Astrocyte (in vitro differentiated cells and primary cell): ENCODE results near the gene MGP. TPM values are rescaled to one million over a fixed set of nuclear protein-coding genes. Genes with fewer than 3 reads are reported as not detected.

Experiments used
- DNase-seq: peaks from one replicate; pipeline ENCODE4 v3.0.0-alpha.2; 2010; ENCODE audit warnings: low read depth
- FAIRE-seq: peaks from 2 replicates; lab custom pipeline; 2011; peaks lifted over from hg19 to GRCh38; lab: Jason Lieb, UNC
- H2AFZ ChIP-seq: 2 replicates; pipeline ENCODE4 v1.6.0; 2012; ENCODE audit warnings: low read depth, low read length, inconsistent platforms
- H3K27ac ChIP-seq: 2 replicates; pipeline ENCODE4 v1.5.1; 2011; ENCODE audit warnings: low read depth, low read length, inconsistent platforms
- H3K27me3 ChIP-seq: 2 replicates; pipeline ENCODE4 v1.6.0; 2011; ENCODE audit warnings: low read length, inconsistent platforms; ENCODE audit not compliant: insufficient read depth
- H3K36me3 ChIP-seq: 2 replicates; pipeline ENCODE4 v1.5.1; 2011; ENCODE audit warnings: low read length, inconsistent platforms; ENCODE audit not compliant: insufficient read depth
- H3K4me1 ChIP-seq: 2 replicates; pipeline ENCODE4 v1.5.1; 2011; ENCODE audit warnings: low read length, inconsistent platforms; ENCODE audit not compliant: insufficient read depth
- H3K4me2 ChIP-seq: 2 replicates; pipeline ENCODE4 v1.6.0; 2012; ENCODE audit warnings: low read length, inconsistent platforms
- H3K4me3 ChIP-seq: 2 replicates; pipeline ENCODE4 v1.5.1; 2011; ENCODE audit warnings: low read depth, mild to moderate bottlenecking, low read length, inconsistent platforms; ENCODE audit not compliant: insufficient read depth
- H3K79me2 ChIP-seq: 2 replicates; pipeline ENCODE4 v1.6.0; 2012; ENCODE audit warnings: mild to moderate bottlenecking, low read length, inconsistent platforms; ENCODE audit not compliant: insufficient read depth
- H3K9ac ChIP-seq: 2 replicates; pipeline ENCODE4 v1.6.0; 2012; ENCODE audit warnings: mild to moderate bottlenecking, low read length, inconsistent platforms
- H3K9me3 ChIP-seq: 2 replicates; pipeline ENCODE4 v1.5.1; 2012; ENCODE audit warnings: low read depth, mild to moderate bottlenecking, low read length, inconsistent platforms; ENCODE audit not compliant: insufficient read depth
- H4K20me1 ChIP-seq: 2 replicates; pipeline ENCODE4 v1.6.0; 2012; ENCODE audit warnings: low read length, inconsistent platforms; ENCODE audit not compliant: insufficient read depth
- H3K27ac Mint-ChIP-seq: one replicate; pipeline ENCODE4 v1.8.0; 2021; ENCODE audit warnings: mild to moderate bottlenecking, mixed read lengths; ENCODE audit not compliant: unreplicated experiment
- H3K27me3 Mint-ChIP-seq: one replicate; pipeline ENCODE4 v1.8.0; 2021; ENCODE audit warnings: low read depth, mixed read lengths; ENCODE audit not compliant: unreplicated experiment
- H3K36me3 Mint-ChIP-seq: one replicate; pipeline ENCODE4 v1.8.0; 2021; ENCODE audit warnings: low read depth, mixed read lengths; ENCODE audit not compliant: unreplicated experiment
- H3K4me1 Mint-ChIP-seq: one replicate; pipeline ENCODE4 v1.8.0; 2021; ENCODE audit warnings: low read depth, mixed read lengths; ENCODE audit not compliant: unreplicated experiment
- H3K4me3 Mint-ChIP-seq: one replicate; pipeline ENCODE4 v1.8.0; 2021; ENCODE audit warnings: mild to moderate bottlenecking, moderate library complexity, mixed read lengths; ENCODE audit not compliant: unreplicated experiment
- H3K9me3 Mint-ChIP-seq: one replicate; pipeline ENCODE4 v1.8.0; 2021; ENCODE audit warnings: mild to moderate bottlenecking, mixed read lengths; ENCODE audit not compliant: unreplicated experiment
- EZH2 ChIP-seq: IDR thresholded peaks from 2 replicates; pipeline ENCODE4 v1.6.1; 2012; ENCODE audit warnings: mild to moderate bottlenecking, low read length, inconsistent platforms; ENCODE audit not compliant: insufficient read depth
- total RNA-seq: library from RNA; stranded (reverse); gene quantifications from 2 replicates; pipeline ENCODE4 v1.2.1, GENCODE V29; 2021
- TF ChIP-seq, protein P1 (sequence below): IDR thresholded peaks from 2 replicates; pipeline ENCODE4 v1.5.1; 2011; ENCODE audit warnings: low read depth, mild to moderate bottlenecking, inconsistent platforms, low read length, moderate library complexity; ENCODE audit not compliant: insufficient read depth

Gene MGP
- total RNA-seq, 1 donor from 2014 or later: not detected

DNA sequence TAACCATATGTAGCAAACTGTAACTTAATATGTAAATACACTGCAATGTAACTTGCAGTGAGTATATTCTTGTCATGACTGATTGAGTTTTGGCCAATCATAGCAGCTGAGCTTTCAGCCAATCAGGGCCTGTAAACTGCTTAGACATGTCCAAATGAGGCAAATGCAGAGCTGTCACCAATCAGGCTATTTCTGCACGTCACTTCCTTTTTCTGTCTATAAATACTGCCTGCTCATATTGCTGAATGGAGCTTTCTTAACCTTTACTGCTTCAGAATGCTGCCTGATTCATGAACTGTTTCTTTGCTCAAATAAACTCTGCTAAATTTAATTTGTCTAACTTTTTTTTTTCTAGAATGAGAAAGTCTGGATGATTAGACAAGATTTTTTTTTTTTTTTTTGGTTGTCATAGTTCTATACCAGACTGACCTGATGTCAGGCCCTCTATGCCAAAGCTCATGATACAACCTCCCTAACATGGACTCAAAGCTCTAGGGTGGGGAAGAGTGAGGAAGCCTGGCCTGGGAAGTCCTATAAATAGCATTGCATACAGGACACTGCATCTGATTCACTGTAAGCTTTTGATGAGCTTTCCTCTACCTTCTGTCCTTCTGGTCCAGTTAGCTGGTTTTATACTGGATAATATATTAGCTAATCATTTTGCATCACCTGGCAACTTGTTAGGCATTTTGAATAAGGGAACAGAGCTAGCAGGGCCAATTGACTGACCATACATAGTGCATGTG is 12.0 kb downstream of the MGP start:
- Mint-ChIP-seq H3K27me3 (no peaks in the 10 kb centered on the region), H3K27ac (no peak overlapping the region), H3K4me3 (no peak overlapping the region), H3K36me3 (no peaks in the 10 kb centered on the region), H3K4me1 (peaks cover 2% of the 10 kb centered on the region), H3K9me3 (no peaks in the 10 kb centered on the region)
- no peak overlapping the region for H3K4me2 ChIP-seq
- FAIRE-seq (no peak), DNase-seq (no peak)
- no peaks in the 10 kb centered on the region for H3K4me1 ChIP-seq
- TF ChIP-seq EZH2: no peak
- TF ChIP-seq, protein P1, sequence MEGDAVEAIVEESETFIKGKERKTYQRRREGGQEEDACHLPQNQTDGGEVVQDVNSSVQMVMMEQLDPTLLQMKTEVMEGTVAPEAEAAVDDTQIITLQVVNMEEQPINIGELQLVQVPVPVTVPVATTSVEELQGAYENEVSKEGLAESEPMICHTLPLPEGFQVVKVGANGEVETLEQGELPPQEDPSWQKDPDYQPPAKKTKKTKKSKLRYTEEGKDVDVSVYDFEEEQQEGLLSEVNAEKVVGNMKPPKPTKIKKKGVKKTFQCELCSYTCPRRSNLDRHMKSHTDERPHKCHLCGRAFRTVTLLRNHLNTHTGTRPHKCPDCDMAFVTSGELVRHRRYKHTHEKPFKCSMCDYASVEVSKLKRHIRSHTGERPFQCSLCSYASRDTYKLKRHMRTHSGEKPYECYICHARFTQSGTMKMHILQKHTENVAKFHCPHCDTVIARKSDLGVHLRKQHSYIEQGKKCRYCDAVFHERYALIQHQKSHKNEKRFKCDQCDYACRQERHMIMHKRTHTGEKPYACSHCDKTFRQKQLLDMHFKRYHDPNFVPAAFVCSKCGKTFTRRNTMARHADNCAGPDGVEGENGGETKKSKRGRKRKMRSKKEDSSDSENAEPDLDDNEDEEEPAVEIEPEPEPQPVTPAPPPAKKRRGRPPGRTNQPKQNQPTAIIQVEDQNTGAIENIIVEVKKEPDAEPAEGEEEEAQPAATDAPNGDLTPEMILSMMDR: no peak
- no peak overlapping the region for H3K27ac ChIP-seq
- H3K27me3 ChIP-seq: no peaks in the 10 kb centered on the region
- H3K9ac ChIP-seq: no peak overlapping the region
- no peaks in the 10 kb centered on the region for H3K79me2 ChIP-seq
- no peaks in the 10 kb centered on the region for H3K36me3 ChIP-seq
- no peak overlapping the region for H2AFZ ChIP-seq
- H3K9me3 ChIP-seq: no peaks in the 10 kb centered on the region
- H3K4me3 ChIP-seq: no peak overlapping the region
- no peaks in the 10 kb centered on the region for H4K20me1 ChIP-seq

DNA sequence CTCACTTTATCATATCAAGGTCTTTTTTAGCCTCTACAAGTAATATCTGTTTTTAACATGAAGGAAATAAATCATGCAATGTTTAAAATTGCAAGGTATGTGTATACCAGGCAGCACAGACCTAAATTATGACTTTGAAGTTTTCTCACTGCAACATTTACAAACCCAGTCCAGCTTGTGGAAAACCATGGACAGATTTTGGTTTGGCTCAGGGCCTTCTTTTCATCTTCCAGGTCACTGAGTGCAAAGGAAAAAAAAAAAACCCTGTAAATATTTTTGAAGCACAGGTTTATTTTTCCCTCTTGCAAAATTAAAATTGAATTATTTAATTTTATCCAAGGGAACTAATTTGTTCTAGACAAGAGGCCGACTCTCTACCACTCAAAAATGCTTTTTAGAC is 13.8 kb downstream of the MGP start:
- DNase-seq (no peak), FAIRE-seq (no peak)
- no peaks in the 10 kb centered on the region for H3K36me3 ChIP-seq
- Mint-ChIP-seq H3K36me3 (peaks cover 2% of the 10 kb centered on the region), H3K4me1 (peaks cover 2% of the 10 kb centered on the region), H3K9me3 (peaks cover 7% of the 10 kb centered on the region), H3K27ac (no peak overlapping the region), H3K4me3 (no peak overlapping the region), H3K27me3 (no peaks in the 10 kb centered on the region)
- no peak overlapping the region for H3K9ac ChIP-seq
- TF ChIP-seq, protein P1: no peak
- no peak for TF ChIP-seq EZH2
- H4K20me1 ChIP-seq: no peaks in the 10 kb centered on the region
- no peak overlapping the region for H3K4me3 ChIP-seq
- H3K9me3 ChIP-seq: no peaks in the 10 kb centered on the region
- H3K79me2 ChIP-seq: no peaks in the 10 kb centered on the region
- H3K4me2 ChIP-seq: no peak overlapping the region
- H3K27ac ChIP-seq: no peak overlapping the region
- no peaks in the 10 kb centered on the region for H3K27me3 ChIP-seq
- no peak overlapping the region for H2AFZ ChIP-seq
- no peaks in the 10 kb centered on the region for H3K4me1 ChIP-seq

DNA sequence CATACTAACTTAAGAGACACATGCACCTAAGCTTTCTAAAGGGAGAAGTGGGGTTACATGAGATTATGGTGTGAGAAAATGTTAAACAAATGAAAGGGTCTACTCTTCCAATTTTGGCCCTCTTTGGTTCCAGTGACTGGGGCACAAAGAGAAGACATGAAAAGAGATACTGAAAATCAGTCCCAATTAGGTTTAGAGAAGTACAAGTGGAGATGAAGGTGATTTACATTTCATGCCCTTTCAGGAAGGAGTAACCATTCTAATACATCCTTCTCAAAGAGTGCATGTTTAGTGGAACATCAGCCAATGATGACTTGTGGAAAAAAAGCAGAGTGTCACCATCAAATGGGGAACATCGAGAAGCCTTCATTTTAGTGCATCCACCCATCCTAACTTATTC is 14.4 kb downstream of the MGP start:
- FAIRE-seq: no peak
- TF ChIP-seq, protein P1: no peak
- no peak for TF ChIP-seq EZH2
- no peak overlapping the region for H3K27ac Mint-ChIP-seq
- H3K27ac ChIP-seq: no peak overlapping the region
- no peak for DNase-seq
- H3K4me2 ChIP-seq: no peak overlapping the region
- no peak overlapping the region for H2AFZ ChIP-seq
- no peak overlapping the region for H3K4me3 Mint-ChIP-seq
- H3K9me3 Mint-ChIP-seq: peaks cover 7% of the 10 kb centered on the region
- no peak overlapping the region for H3K4me3 ChIP-seq
- no peaks in the 10 kb centered on the region for H3K36me3 ChIP-seq
- H4K20me1 ChIP-seq: no peaks in the 10 kb centered on the region
- H3K27me3 Mint-ChIP-seq: no peaks in the 10 kb centered on the region
- H3K9ac ChIP-seq: no peak overlapping the region
- H3K4me1 Mint-ChIP-seq: peaks cover 2% of the 10 kb centered on the region
- no peaks in the 10 kb centered on the region for H3K4me1 ChIP-seq
- H3K9me3 ChIP-seq: no peaks in the 10 kb centered on the region
- H3K79me2 ChIP-seq: no peaks in the 10 kb centered on the region
- H3K36me3 Mint-ChIP-seq: peaks cover 2% of the 10 kb centered on the region
- H3K27me3 ChIP-seq: no peaks in the 10 kb centered on the region
